CD4-positive, alpha-beta memory T cell (primary cell): Measurements from ENCODE around the gene SMC6. TPM values are rescaled to one million over a fixed set of nuclear protein-coding genes. Genes with fewer than 3 reads are reported as not detected.

Source experiments
- polyA plus RNA-seq, 2 donors: library from polyadenylated mRNA; unstranded; fragments of 300-500 nt; fragmentation: Illumina TruSeq; gene quantifications; one replicate each; pipeline ENCODE4 v1.2.3, GENCODE V29; 2021
- total RNA-seq, 2 experiments: library from RNA; stranded (reverse); gene quantifications; one replicate each; pipeline ENCODE4 v1.2.3, GENCODE V29; 2021

SMC6 gene
- total and polyA plus RNA-seq, 4 experiments from 2014 or later: 4.8 to 19.2 (median 17.4) TPM

Other genes starting within 250 kb of the SMC6 start
- gene RAD51AP2, start 235.4 kb downstream of the SMC6 start, total RNA-seq: not detected
- gene RAD51AP2, start 235.4 kb downstream of the SMC6 start, polyA plus RNA-seq: not detected
- not detected for gene VSNL1, start 213.1 kb downstream of the SMC6 start, total RNA-seq
- not detected for gene VSNL1, start 213.1 kb downstream of the SMC6 start, polyA plus RNA-seq
- 1 to 10 TPM; 6.2 TPM for gene GEN1, start 328 bp upstream of the SMC6 start, total RNA-seq
- gene GEN1, start 328 bp upstream of the SMC6 start, polyA plus RNA-seq: under 1 TPM; 0.22 to 0.65 TPM
- gene MSGN1, start 62.6 kb upstream of the SMC6 start, total RNA-seq: not detected
- gene MSGN1, start 62.6 kb upstream of the SMC6 start, polyA plus RNA-seq: not detected
- not detected for gene KCNS3, start 124.9 kb upstream of the SMC6 start, total RNA-seq
- gene KCNS3, start 124.9 kb upstream of the SMC6 start, polyA plus RNA-seq: not detected